Chondrocyte (in vitro differentiated cells): ENCODE measurements around the gene LRRC73. TPM values are rescaled to one million over a fixed set of nuclear protein-coding genes. Genes with fewer than 3 reads are reported as not detected.

Experiments used
- DNase-seq: peaks from one replicate; pipeline ENCODE4 v3.0.0; 2021; ENCODE audit warnings: mixed read lengths, low spot score
- H3K27ac Mint-ChIP-seq: one replicate; pipeline ENCODE4 v1.8.0; 2021; ENCODE audit warnings: mild to moderate bottlenecking, moderate library complexity, mixed read lengths; ENCODE audit not compliant: unreplicated experiment
- H3K27me3 Mint-ChIP-seq: 2 replicates; pipeline ENCODE4 v1.8.0; 2021; ENCODE audit warnings: low read depth, mixed read lengths
- H3K36me3 Mint-ChIP-seq: 2 replicates; pipeline ENCODE4 v1.8.0; 2021; ENCODE audit warnings: low read depth, mixed read lengths
- H3K4me1 Mint-ChIP-seq: 2 replicates; pipeline ENCODE4 v1.8.0; 2021; ENCODE audit warnings: low read depth, mild to moderate bottlenecking, mixed read lengths
- H3K4me3 Mint-ChIP-seq: one replicate; pipeline ENCODE4 v1.8.0; 2021; ENCODE audit warnings: mild to moderate bottlenecking, moderate library complexity, mixed read lengths; ENCODE audit not compliant: unreplicated experiment
- H3K9me3 Mint-ChIP-seq: 2 replicates; pipeline ENCODE4 v1.8.0; 2021; ENCODE audit warnings: low read depth, mixed read lengths
- CTCF ChIP-seq: fragments of 200-600 bp; sonication (generic); IDR thresholded peaks from 2 replicates; pipeline ENCODE4 v1.5.0; 2021; ENCODE audit warnings: antibody characterized with exemption, mild to moderate bottlenecking, moderate library complexity
- total RNA-seq: library from RNA; stranded (reverse); gene quantifications from 3 replicates; pipeline ENCODE4 v1.2.1, GENCODE V29; 2021

The LRRC73 gene
- total RNA-seq, 1 donor from 2014 or later = 0.62 TPM

GRCh38 chr6:43523284-43523683 is 13.1 kb upstream of the LRRC73 start:
- Mint-ChIP-seq H3K9me3 (no peaks in the 10 kb centered on the region), H3K27me3 (no peaks in the 10 kb centered on the region), H3K4me3 (no peak overlapping the region), H3K4me1 (no peaks in the 10 kb centered on the region), H3K27ac (no peak overlapping the region), H3K36me3 (peaks cover 46% of the 10 kb centered on the region)
- TF ChIP-seq CTCF = no peak
- no peak for DNase-seq

- no peaks in the 10 kb centered on the region for H3K9me3 Mint-ChIP-seq
- H3K4me1 Mint-ChIP-seq = no peaks in the 10 kb centered on the region
- no peak for TF ChIP-seq CTCF
- H3K36me3 Mint-ChIP-seq = peaks cover 43% of the 10 kb centered on the region
- H3K4me3 Mint-ChIP-seq = no peak overlapping the region
- no peak for DNase-seq
- H3K27me3 Mint-ChIP-seq = no peaks in the 10 kb centered on the region
- H3K27ac Mint-ChIP-seq = no peak overlapping the region
Observed at GRCh38 chr6:43522547-43523261, 12.6 kb upstream of the LRRC73 start.

- no peaks in the 10 kb centered on the region for H3K9me3 Mint-ChIP-seq
- no peak overlapping the region for H3K4me3 Mint-ChIP-seq
- no peaks in the 10 kb centered on the region for H3K4me1 Mint-ChIP-seq
- peaks cover 35% of the 10 kb centered on the region for H3K36me3 Mint-ChIP-seq
- DNase-seq = no peak
- no peak for TF ChIP-seq CTCF
- H3K27me3 Mint-ChIP-seq = no peaks in the 10 kb centered on the region
- no peak overlapping the region for H3K27ac Mint-ChIP-seq
Observed at GRCh38 chr6:43521836-43522235, 11.7 kb upstream of the LRRC73 start.

- Mint-ChIP-seq H3K27ac (no peak overlapping the region), H3K36me3 (peaks cover 28% of the 10 kb centered on the region), H3K27me3 (no peaks in the 10 kb centered on the region), H3K9me3 (no peaks in the 10 kb centered on the region), H3K4me1 (peaks cover 14% of the 10 kb centered on the region), H3K4me3 (no peak overlapping the region)
- no peak for TF ChIP-seq CTCF
- DNase-seq = no peak
Observed at GRCh38 chr6:43520097-43520496, 10.0 kb upstream of the LRRC73 start.

GRCh38 chr6:43517505-43518357 is 7.6 kb upstream of the LRRC73 start:
- Mint-ChIP-seq H3K9me3 (no peaks in the 10 kb centered on the region), H3K27ac (no peak overlapping the region), H3K36me3 (peaks cover 30% of the 10 kb centered on the region), H3K27me3 (no peaks in the 10 kb centered on the region), H3K4me1 (peaks cover 24% of the 10 kb centered on the region), H3K4me3 (no peak overlapping the region)
- TF ChIP-seq CTCF = no peak
- DNase-seq = no peak
